Measurements from ENCODE around the gene TRABD2A.

GRCh38 chr2:84924173-84925106, 43.6 kb upstream of the TRABD2A start:
- no peak for TF ChIP-seq CTCF (conservative IDR thresholded peaks at IDR 0.05; ENCODE audit: low read length)
- TF ChIP-seq EZH2phosphoT487 (IDR thresholded peaks at IDR 0.05; ENCODE audit: borderline replicate concordance) = no peak

Data from Loucy (cell line).